Gastrocnemius medialis (tissue), 4 donors: ENCODE measurements around the gene SEC22A.

Experiments
- CTCF ChIP-seq, 5 experiments: fragments of 450-650 bp in 3 of 5; fragments of 200-600 bp in 2 of 5; sonication (generic) in 2 of 5; IDR thresholded peaks in 4 of 5; conservative IDR thresholded peaks in 1 of 5; 1 replicate in 4 of 5; 2 replicates in 1 of 5; pipeline ENCODE4 v1.5.1; 2016 to 2019; ENCODE audit warnings: antibody characterized with exemption in 5 of 5, mild to moderate bottlenecking in 3 of 5, moderate library complexity in 3 of 5
- POLR2A ChIP-seq, 2 donors: fragments of 450-650 bp; IDR thresholded peaks; one replicate each; pipeline ENCODE4 v1.6.1; 2017; ENCODE audit warnings: antibody characterized with exemption in 2 of 2, mild to moderate bottlenecking in 2 of 2, moderate library complexity in 2 of 2

GRCh38 chr3:123279121-123279520 is 77.4 kb downstream of the SEC22A start:
- TF ChIP-seq CTCF (IDR thresholded peaks at IDR 0.05 in 4 of 5, conservative IDR thresholded peaks at IDR 0.05 in 1 of 5), result no peak
- TF ChIP-seq POLR2A (IDR thresholded peaks at IDR 0.05), result no peak
